ENCODE data around the gene EIF4EBP2. TPM values are rescaled to one million over a fixed set of nuclear protein-coding genes. Genes with fewer than 3 reads are reported as not detected.

The EIF4EBP2 gene
- polyA plus RNA-seq, 1 donor (not counting 4 experiments of a cell fraction or from before 2014, with no cell fraction given) = 18.9 TPM

GRCh38 chr10:70355051-70356021 lies 48.6 kb upstream of the EIF4EBP2 start:
- Histone ChIP-seq H3K9me1 (ENCODE audit: control insufficient read depth, extremely low read depth, insufficient read depth, low read length) (no peaks in the 10 kb centered on the region), H3K9me3 (ENCODE audit: control insufficient read depth, low read depth, low read length) (no peaks in the 10 kb centered on the region), H4K20me1 (ENCODE audit: control insufficient read depth, extremely low read depth, insufficient read depth, low read length) (no peaks in the 10 kb centered on the region), H3K4me1 (ENCODE audit: control insufficient read depth, extremely low read depth, insufficient read depth, low read length) (no peaks in the 10 kb centered on the region), H3K27me3 (ENCODE audit: control insufficient read depth, extremely low read depth, insufficient read depth, low read length) (no peaks in the 10 kb centered on the region), H3K79me2 (ENCODE audit: control insufficient read depth, insufficient read depth, low read length) (no peaks in the 10 kb centered on the region), H3K9ac (ENCODE audit: control insufficient read depth, extremely low read depth, insufficient read depth, low read length) (no peak overlapping the region), H3K4me2 (ENCODE audit: control insufficient read depth, extremely low read depth, insufficient read depth, low read depth, low read length) (no peak overlapping the region), H3K27ac (ENCODE audit: control insufficient read depth, insufficient read depth, low read length) (no peak overlapping the region), H3K36me3 (ENCODE audit: control insufficient read depth in 2 of 2, extremely low read depth in 1 of 2, insufficient read depth in 2 of 2, low read length in 2 of 2) (no peaks in the 10 kb centered on the region), H3K4me3 (ENCODE audit: control insufficient read depth in 2 of 3, extremely low read depth in 1 of 3, insufficient read depth in 2 of 3, low read depth in 1 of 3, low read length in 3 of 3) (no peak overlapping the region), H2AFZ (ENCODE audit: control insufficient read depth, low read length) (no peak overlapping the region)
- dilution Hi-C loops (cut with MboI; ENCODE audit: extremely low pct_ligation_motif_present, low sequenced_read_pairs) = loop anchor here (5.0 kb wide), 1 partner anchor 33 kb away; no protein-coding TSS in a partner anchor
- DNase-seq (ENCODE audit: low read depth, low spot score) (no peak), FAIRE-seq (no peak)
- no peak for TF ChIP-seq CTCF (optimal IDR thresholded peaks at IDR 0.05 in 1 of 3, IDR thresholded peaks at IDR 0.05 in 1 of 3, conservative IDR thresholded peaks at IDR 0.05 in 1 of 3; ENCODE audit: extremely low read depth in 1 of 3, insufficient read depth in 2 of 3, low read length in 3 of 3)
- TF ChIP-seq EZH2 (IDR thresholded peaks at IDR 0.05; ENCODE audit: low read length) = no peak

- no peak overlapping the region for H3K4me2 ChIP-seq (ENCODE audit: control insufficient read depth, extremely low read depth, insufficient read depth, low read depth, low read length)
- H3K9me3 ChIP-seq (ENCODE audit: control insufficient read depth, low read depth, low read length) = no peaks in the 10 kb centered on the region
These were observed 46.4 kb upstream of the EIF4EBP2 start for GRCh38 chr10:70357565-70357964.

More at GRCh38 chr10:70357565-70357964, 46.4 kb upstream of the EIF4EBP2 start:
- no peaks in the 10 kb centered on the region for H4K20me1 ChIP-seq (ENCODE audit: control insufficient read depth, extremely low read depth, insufficient read depth, low read length)
- H3K36me3 ChIP-seq (ENCODE audit: control insufficient read depth in 2 of 2, extremely low read depth in 1 of 2, insufficient read depth in 2 of 2, low read length in 2 of 2) = no peaks in the 10 kb centered on the region
- no peaks in the 10 kb centered on the region for H3K27me3 ChIP-seq (ENCODE audit: control insufficient read depth, extremely low read depth, insufficient read depth, low read length)
- H3K4me3 ChIP-seq (ENCODE audit: control insufficient read depth in 2 of 3, extremely low read depth in 1 of 3, insufficient read depth in 2 of 3, low read depth in 1 of 3, low read length in 3 of 3) = no peak overlapping the region
- DNase-seq (ENCODE audit: low read depth, low spot score) (no peak), FAIRE-seq (no peak)
- H2AFZ ChIP-seq (ENCODE audit: control insufficient read depth, low read length) = no peak overlapping the region
- no peaks in the 10 kb centered on the region for H3K9me1 ChIP-seq (ENCODE audit: control insufficient read depth, extremely low read depth, insufficient read depth, low read length)
- dilution Hi-C loops (cut with MboI; ENCODE audit: extremely low pct_ligation_motif_present, low sequenced_read_pairs) = loop anchor here (5.0 kb wide), 1 partner anchor 35 kb away; no protein-coding TSS in a partner anchor
- TF ChIP-seq CTCF (optimal IDR thresholded peaks at IDR 0.05 in 1 of 3, IDR thresholded peaks at IDR 0.05 in 1 of 3, conservative IDR thresholded peaks at IDR 0.05 in 1 of 3; ENCODE audit: extremely low read depth in 1 of 3, insufficient read depth in 2 of 3, low read length in 3 of 3) = no peak
- no peak for TF ChIP-seq EZH2 (IDR thresholded peaks at IDR 0.05; ENCODE audit: low read length)
- H3K27ac ChIP-seq (ENCODE audit: control insufficient read depth, insufficient read depth, low read length) = no peak overlapping the region
- H3K4me1 ChIP-seq (ENCODE audit: control insufficient read depth, extremely low read depth, insufficient read depth, low read length) = no peaks in the 10 kb centered on the region
- no peaks in the 10 kb centered on the region for H3K79me2 ChIP-seq (ENCODE audit: control insufficient read depth, insufficient read depth, low read length)
- H3K9ac ChIP-seq (ENCODE audit: control insufficient read depth, extremely low read depth, insufficient read depth, low read length) = no peak overlapping the region
